WERI-Rb-1 (cell line): ENCODE results near the gene UIMC1.
"Not testable (repeated sequence)": the region's sequence is repeated elsewhere in the genome, so short reads cannot be mapped to it uniquely, and the experiment has no call there.

Experiments
- DNase-seq: peaks from one replicate; pipeline ENCODE4 v3.0.0-alpha.2; 2020
- H3K27ac ChIP-seq: fragments of 250-450 bp; sonication (Bioruptor Pico); 2 replicates; pipeline ENCODE4 v1.5.1; 2020; ENCODE audit warnings: mild to moderate bottlenecking, moderate library complexity
- H3K27me3 ChIP-seq: fragments of 250-450 bp; sonication (Bioruptor Pico); 2 replicates; pipeline ENCODE4 v1.5.1; 2021; ENCODE audit warnings: mild to moderate bottlenecking, low read depth, moderate library complexity; ENCODE audit not compliant: insufficient read depth, severe bottlenecking
- H3K36me3 ChIP-seq: fragments of 250-450 bp; sonication (Bioruptor Pico); 2 replicates; pipeline ENCODE4 v1.5.1; 2020; ENCODE audit warnings: mild to moderate bottlenecking, moderate library complexity
- H3K4me3 ChIP-seq: 2 replicates; pipeline ENCODE4 v1.5.1; 2011; ENCODE audit warnings: low read depth, mild to moderate bottlenecking, control low read depth, low read length
- H3K9me3 ChIP-seq: fragments of 250-450 bp; sonication (Bioruptor Pico); 2 replicates; pipeline ENCODE4 v1.5.1; 2021; ENCODE audit warnings: mild to moderate bottlenecking, moderate library complexity; ENCODE audit not compliant: severe bottlenecking
- CTCF ChIP-seq: IDR thresholded peaks from 2 replicates; pipeline ENCODE4 v1.5.1; 2011; ENCODE audit warnings: low read depth, mild to moderate bottlenecking, control low read depth, inconsistent platforms, low read length

UIMC1 gene

DNA sequence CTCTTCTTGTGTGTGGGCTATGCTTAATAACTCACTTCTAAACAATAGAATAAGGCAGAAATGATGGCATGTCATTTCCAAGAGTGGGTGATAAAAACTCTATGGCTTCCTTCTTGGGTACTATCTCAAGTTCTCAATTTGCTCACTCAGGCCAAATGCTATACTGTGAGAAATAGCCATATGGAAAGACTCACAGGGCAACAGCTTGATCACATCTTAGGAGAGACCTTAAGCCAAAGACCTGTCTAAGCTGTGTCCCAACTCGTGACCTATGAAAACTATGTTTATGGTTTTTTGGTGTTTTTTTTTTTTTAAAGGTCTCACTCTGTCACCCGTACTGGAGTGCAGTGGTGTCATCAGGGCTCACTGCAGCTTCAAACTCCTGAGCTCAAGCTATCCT is 2.1 kb upstream of the UIMC1 start:
- Histone ChIP-seq H3K27me3 (no peaks in the 10 kb centered on the region), H3K9me3 (no peaks in the 10 kb centered on the region), H3K4me3 (no peak overlapping the region), H3K27ac (no peak overlapping the region), H3K36me3 (no peaks in the 10 kb centered on the region)
- no peak for DNase-seq
- TF ChIP-seq CTCF: no peak

- Histone ChIP-seq H3K27ac (peak overlapping the region; percentile 90), H3K4me3 (peak overlapping the region; percentile 81), H3K9me3 (no peaks in the 10 kb centered on the region), H3K27me3 (no peaks in the 10 kb centered on the region), H3K36me3 (no peaks in the 10 kb centered on the region)
- peak; percentile 51 for DNase-seq
- TF ChIP-seq CTCF: peak; percentile 33; the same call in 1 of the 2 replicates
Measured at GRCh38 chr5:177005619-177006264, 837 bp downstream of the UIMC1 start.

DNA sequence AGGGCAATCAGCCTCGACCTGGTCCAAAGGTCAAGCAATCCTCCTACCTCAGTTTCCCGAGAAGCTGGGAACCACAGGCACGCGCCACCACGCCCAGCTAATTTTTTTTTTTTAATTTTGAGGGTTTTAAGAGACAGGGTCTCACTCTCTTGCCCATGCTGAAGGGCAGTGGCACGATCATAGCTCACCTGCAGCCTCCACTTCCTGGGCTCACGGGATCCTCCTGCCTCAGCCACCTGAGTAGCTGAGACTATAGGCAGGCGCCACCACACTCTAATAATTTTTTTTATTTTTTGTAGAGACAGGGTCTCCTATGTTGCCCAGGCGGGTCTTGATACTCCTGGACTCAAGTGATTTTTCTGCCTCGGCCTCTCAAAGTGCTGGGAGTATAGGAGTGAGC is 1.6 kb downstream of the UIMC1 start:
- no peak overlapping the region for H3K27ac ChIP-seq

DNA sequence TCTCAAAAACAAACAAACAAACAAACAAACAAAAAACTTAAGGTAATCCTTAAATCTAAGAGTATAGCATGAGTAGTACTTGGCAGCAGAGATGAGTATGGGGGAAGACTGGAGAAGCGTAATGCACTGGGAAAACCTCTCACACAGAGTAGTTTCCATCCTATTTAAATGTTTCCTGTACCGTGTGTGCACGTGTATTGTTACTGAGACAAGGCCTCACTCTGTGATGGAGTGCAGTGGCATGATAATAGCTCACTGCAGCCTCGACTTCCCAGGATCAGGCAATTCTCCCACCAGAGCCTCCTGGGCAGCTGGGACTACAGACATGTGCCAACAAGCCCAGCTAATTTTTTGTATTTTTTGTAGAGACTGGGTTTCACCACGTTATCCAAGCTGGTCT is 2.9 kb downstream of the UIMC1 start:
- Histone ChIP-seq H3K27me3 (no peaks in the 10 kb centered on the region), H3K36me3 (no peaks in the 10 kb centered on the region), H3K27ac (no peak overlapping the region), H3K9me3 (no peaks in the 10 kb centered on the region), H3K4me3 (no peak overlapping the region)
- no peak for DNase-seq
- no peak for TF ChIP-seq CTCF

More for the DNA sequence above, 1.6 kb downstream of the UIMC1 start:
- no peaks in the 10 kb centered on the region for H3K9me3 ChIP-seq
- no peaks in the 10 kb centered on the region for H3K27me3 ChIP-seq
- no peak for TF ChIP-seq CTCF
- no peak for DNase-seq
- peak overlapping the region; percentile 81; the same call in 1 of the 2 replicates for H3K4me3 ChIP-seq
- H3K36me3 ChIP-seq: no peaks in the 10 kb centered on the region

- not testable (repeated sequence) for H3K27ac ChIP-seq, H3K36me3 ChIP-seq, DNase-seq, H3K4me3 ChIP-seq, H3K9me3 ChIP-seq, H3K27me3 ChIP-seq
Measured at GRCh38 chr5:176999526-176999925, 7.1 kb downstream of the UIMC1 start.

- Histone ChIP-seq H3K4me3 (no peak overlapping the region), H3K27me3 (no peaks in the 10 kb centered on the region), H3K9me3 (no peaks in the 10 kb centered on the region), H3K27ac (no peak overlapping the region), H3K36me3 (no peaks in the 10 kb centered on the region)
- TF ChIP-seq CTCF: no peak
- DNase-seq: no peak
Measured at GRCh38 chr5:176998828-176999227, 7.8 kb downstream of the UIMC1 start.
